Left forelimb (tissue), 1 donor: ENCODE results near the gene EEFSEC.

Experiments used
- DNase-seq: peaks from one replicate; pipeline ENCODE4 v3.0.0-alpha.2; 2018; ENCODE audit warnings: low spot score

The EEFSEC gene

GRCh38 chr3:128335621-128336296, 182.5 kb downstream of the EEFSEC start:
- DNase-seq = no peak

GRCh38 chr3:128336337-128337156, 183.3 kb downstream of the EEFSEC start:
- DNase-seq = no peak

GRCh38 chr3:128337305-128337704, 184.0 kb downstream of the EEFSEC start:
- no peak for DNase-seq

GRCh38 chr3:128338536-128339330, 185.5 kb downstream of the EEFSEC start:
- DNase-seq = no peak

- no peak for DNase-seq
Observed at GRCh38 chr3:128339491-128340012, 186.3 kb downstream of the EEFSEC start.

GRCh38 chr3:128340198-128340903, 187.1 kb downstream of the EEFSEC start:
- DNase-seq = no peak

GRCh38 chr3:128340904-128341555, 187.7 kb downstream of the EEFSEC start:
- no peak for DNase-seq

GRCh38 chr3:128341659-128342395, 188.5 kb downstream of the EEFSEC start:
- no peak for DNase-seq

- DNase-seq = no peak
Observed at GRCh38 chr3:128342701-128343180, 189.5 kb downstream of the EEFSEC start.

GRCh38 chr3:128343287-128344051, 190.2 kb downstream of the EEFSEC start:
- DNase-seq = no peak

- no peak for DNase-seq
Observed at GRCh38 chr3:128344052-128344735, 190.9 kb downstream of the EEFSEC start.

GRCh38 chr3:128345196-128345595, 191.9 kb downstream of the EEFSEC start:
- no peak for DNase-seq

GRCh38 chr3:128346562-128346961, 193.3 kb downstream of the EEFSEC start:
- DNase-seq = no peak

GRCh38 chr3:128347282-128347681, 194.0 kb downstream of the EEFSEC start:
- no peak for DNase-seq

- no peak for DNase-seq
Observed at GRCh38 chr3:128348075-128348474, 194.8 kb downstream of the EEFSEC start.

- no peak for DNase-seq
Observed at GRCh38 chr3:128348805-128349531, 195.7 kb downstream of the EEFSEC start.

- DNase-seq = no peak
Observed at GRCh38 chr3:128349963-128350599, 196.8 kb downstream of the EEFSEC start.

- DNase-seq = no peak
Observed at GRCh38 chr3:128351546-128351945, 198.3 kb downstream of the EEFSEC start.
